CD14-positive monocyte (primary cell): ENCODE results near the gene FAM110A. TPM values are rescaled to one million over a fixed set of nuclear protein-coding genes. Genes with fewer than 3 reads are reported as not detected.

Experiments
- DNase-seq, 3 donors: peaks; one replicate each; pipeline ENCODE4 v3.0.0-alpha.2; 2011 to 2022
- H2AFZ ChIP-seq: 2 replicates; pipeline ENCODE4 v1.6.0; 2012; ENCODE audit warnings: mild to moderate bottlenecking, low read depth, low read length, inconsistent platforms; ENCODE audit not compliant: insufficient read depth, poor library complexity, severe bottlenecking
- H3K27ac ChIP-seq, 2 donors: 1 replicate in 1 of 2; 2 replicates in 1 of 2; pipeline ENCODE4 v1.5.1; 2012 to 2013; ENCODE audit warnings: low read length in 2 of 2, control low read depth in 1 of 2, inconsistent platforms in 1 of 2, low read depth in 1 of 2, mild to moderate bottlenecking in 1 of 2
- H3K27me3 ChIP-seq, 2 donors: one replicate each; pipeline versions ENCODE4 v1.6.0 to v1.6.1; 2011 to 2013; ENCODE audit warnings: low read length in 2 of 2; ENCODE audit not compliant: control insufficient read depth in 2 of 2, insufficient read depth in 2 of 2
- H3K36me3 ChIP-seq, 2 donors: replicated peaks in 1 of 2; 1 replicate in 1 of 2; 2 replicates in 1 of 2; pipeline versions ENCODE4 v1.5.1 to v1.6.1; 2012 to 2013; ENCODE audit warnings: low read length in 2 of 2, control low read depth in 1 of 2, inconsistent platforms in 1 of 2, mild to moderate bottlenecking in 1 of 2; ENCODE audit not compliant: insufficient read depth in 2 of 2, control insufficient read depth in 1 of 2
- H3K4me1 ChIP-seq, 2 donors: 1 replicate in 1 of 2; 2 replicates in 1 of 2; pipeline versions ENCODE4 v1.5.1 to v1.6.1; 2012 to 2013; ENCODE audit warnings: low read length in 2 of 2, control low read depth in 1 of 2, inconsistent platforms in 1 of 2, mild to moderate bottlenecking in 1 of 2, moderate library complexity in 1 of 2; ENCODE audit not compliant: insufficient read depth in 2 of 2, control insufficient read depth in 1 of 2
- H3K4me2 ChIP-seq: replicated peaks from 2 replicates; pipeline ENCODE3; 2012; ENCODE audit warnings: low read length, moderate library complexity, mild to moderate bottlenecking; ENCODE audit not compliant: poor library complexity, severe bottlenecking; ENCODE audit errors: extremely low read depth
- H3K4me3 ChIP-seq, 3 experiments: fragments of 200-600 bp in 1 of 3; sonication (generic) in 1 of 3; replicated peaks in 1 of 3; 1 replicate in 2 of 3; 2 replicates in 1 of 3; pipeline ENCODE4 v1.5.1; 2011 to 2013; ENCODE audit warnings: low read length in 3 of 3, mild to moderate bottlenecking in 3 of 3, control low read depth in 2 of 3, low read depth in 2 of 3, inconsistent platforms in 1 of 3, moderate library complexity in 1 of 3
- H3K79me2 ChIP-seq: 2 replicates; pipeline ENCODE4 v1.6.0; 2012; ENCODE audit warnings: mild to moderate bottlenecking, control low read depth, inconsistent platforms, low read length, moderate library complexity; ENCODE audit not compliant: insufficient read depth
- H3K9ac ChIP-seq: 2 replicates; pipeline ENCODE4 v1.6.0; 2017; ENCODE audit warnings: low read length, mild to moderate bottlenecking; ENCODE audit not compliant: insufficient read depth, poor library complexity, severe bottlenecking
- H3K9me3 ChIP-seq, 2 donors: replicated peaks in 1 of 2; 1 replicate in 1 of 2; 2 replicates in 1 of 2; pipeline versions ENCODE4 v1.5.1 to v1.6.1; 2012 to 2013; ENCODE audit warnings: low read length in 2 of 2, control low read depth in 1 of 2; ENCODE audit not compliant: control insufficient read depth in 1 of 2, insufficient read depth in 1 of 2
- H4K20me1 ChIP-seq: 2 replicates; pipeline ENCODE4 v1.6.0; 2012; ENCODE audit warnings: mild to moderate bottlenecking, low read length, control low read depth, moderate library complexity; ENCODE audit not compliant: insufficient read depth
- H3K27ac Mint-ChIP-seq, 7 donors: one replicate each; pipeline ENCODE4 v1.8.0; 2020; ENCODE audit warnings: mild to moderate bottlenecking in 7 of 7, mixed read lengths in 7 of 7, moderate library complexity in 6 of 7, inconsistent platforms in 2 of 7
- H3K27me3 Mint-ChIP-seq, 3 donors: one replicate each; pipeline ENCODE4 v1.8.0; 2021 to 2022; ENCODE audit warnings: low read depth in 3 of 3, mild to moderate bottlenecking in 3 of 3, mixed read lengths in 3 of 3, moderate library complexity in 3 of 3, inconsistent platforms in 1 of 3
- H3K36me3 Mint-ChIP-seq, 2 donors: one replicate each; pipeline ENCODE4 v1.8.0; 2020; ENCODE audit warnings: mixed read lengths in 2 of 2, inconsistent platforms in 1 of 2, mild to moderate bottlenecking in 1 of 2
- H3K4me1 Mint-ChIP-seq: one replicate; pipeline ENCODE4 v1.8.0; 2020; ENCODE audit warnings: mild to moderate bottlenecking, mixed read lengths
- H3K4me3 Mint-ChIP-seq, 2 donors: one replicate each; pipeline ENCODE4 v1.8.0; 2020; ENCODE audit warnings: mild to moderate bottlenecking in 2 of 2, mixed read lengths in 2 of 2, moderate library complexity in 1 of 2
- H3K9me3 Mint-ChIP-seq, 7 donors: one replicate each; pipeline ENCODE4 v1.8.0; 2020 to 2022; ENCODE audit warnings: mixed read lengths in 7 of 7, mild to moderate bottlenecking in 6 of 7, moderate library complexity in 6 of 7, inconsistent platforms in 2 of 7
- WGBS: methylation state at CpG from one replicate; pipeline ENCODE4 v1.1.5; 2013; ENCODE audit warnings: missing lambda C conversion rate; ENCODE audit not compliant: insufficient coverage; 5-methylcytosine and 5-hydroxymethylcytosine counted together
- intact Hi-C, 2 donors: fragments of 100-400 bp; cut with micrococcal nuclease; formaldehyde crosslinking; loops; one replicate each; pipeline versions ENCODE4 v1.15.0 to v1.15.1; 2023
- polyA plus RNA-seq, 3 donors: library from polyadenylated mRNA; depleted of rRNA in 1 of 3; unstranded in 2 of 3; stranded (reverse) in 1 of 3; fragments of 300-500 nt in 2 of 3; fragments of >200 nt in 1 of 3; fragmentation: Illumina TruSeq in 2 of 3; gene quantifications; 1 replicate in 2 of 3; 2 replicates in 1 of 3; pipeline ENCODE4 v1.2.3, GENCODE V29; 2012 to 2021
- TF ChIP-seq, protein P1 (sequence below): fragments of 200-600 bp; IDR thresholded peaks from one replicate; pipeline ENCODE4 v1.8.0; 2022; ENCODE audit warnings: antibody characterized with exemption, mild to moderate bottlenecking

The FAM110A gene
- polyA plus RNA-seq, 3 donors = 13.8 to 43.2 (median 27.8) TPM

DNA sequence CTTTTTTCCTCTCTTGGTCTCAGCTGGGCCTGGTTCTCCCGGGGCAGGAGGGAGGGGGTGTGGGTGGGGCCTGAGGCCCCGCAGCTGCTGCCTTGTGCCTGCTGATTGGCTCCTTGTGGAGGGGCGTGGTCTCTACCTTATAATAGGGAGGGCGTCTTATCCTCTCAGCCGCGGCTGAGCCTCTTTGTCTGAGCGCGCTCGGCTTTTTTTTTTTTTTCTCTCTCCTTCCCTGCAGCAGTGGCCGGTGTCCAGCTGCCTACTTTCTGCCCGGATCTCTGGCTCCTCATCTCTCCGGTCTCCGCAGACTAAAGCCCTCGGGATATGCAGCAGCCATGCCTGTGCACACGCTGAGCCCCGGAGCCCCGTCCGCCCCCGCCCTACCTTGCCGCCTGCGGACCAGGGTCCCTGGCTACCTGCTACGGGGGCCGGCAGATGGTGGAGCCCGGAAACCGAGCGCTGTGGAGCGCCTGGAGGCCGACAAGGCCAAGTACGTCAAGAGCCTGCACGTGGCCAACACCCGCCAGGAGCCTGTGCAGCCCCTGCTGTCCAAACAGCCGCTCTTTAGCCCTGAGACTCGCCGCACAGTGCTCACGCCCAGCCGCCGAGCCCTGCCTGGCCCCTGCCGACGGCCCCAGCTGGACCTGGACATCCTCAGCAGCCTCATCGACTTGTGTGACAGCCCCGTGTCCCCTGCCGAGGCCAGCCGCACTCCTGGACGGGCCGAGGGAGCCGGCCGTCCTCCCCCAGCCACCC, 11.1 kb downstream of the FAM110A start:
- Mint-ChIP-seq H3K9me3 (peaks cover 0 to 7% (median 2%) of the 10 kb centered on the region in 7 donors), H3K27me3 (peaks cover 15 to 27% (median 20%) of the 10 kb centered on the region in 3 donors), H3K27ac (peak overlapping the region in 5 of 7 donors; percentile 31 to 74 (median 46)), H3K36me3 (peaks cover 38 to 62% of the 10 kb centered on the region in 2 donors), H3K4me1 (peaks cover 67% of the 10 kb centered on the region), H3K4me3 (peak overlapping the region; percentile 77 to 80)
- H3K27ac ChIP-seq = no peak overlapping the region
- H3K27me3 ChIP-seq = peaks cover 5 to 17% of the 10 kb centered on the region in 2 donors
- H3K9ac ChIP-seq = peak overlapping the region; percentile 34
- peaks cover 100% of the 10 kb centered on the region for H4K20me1 ChIP-seq
- H2AFZ ChIP-seq = no peak overlapping the region
- peaks cover 69 to 75% of the 10 kb centered on the region in 2 donors for H3K4me1 ChIP-seq
- DNase-seq = peak; percentile 68 to 72 (median 72)
- H3K36me3 ChIP-seq = peaks cover 16 to 30% of the 10 kb centered on the region in 2 donors
- no peaks in the 10 kb centered on the region for H3K9me3 ChIP-seq
- H3K79me2 ChIP-seq = peaks cover 87% of the 10 kb centered on the region
- TF ChIP-seq, protein P1, sequence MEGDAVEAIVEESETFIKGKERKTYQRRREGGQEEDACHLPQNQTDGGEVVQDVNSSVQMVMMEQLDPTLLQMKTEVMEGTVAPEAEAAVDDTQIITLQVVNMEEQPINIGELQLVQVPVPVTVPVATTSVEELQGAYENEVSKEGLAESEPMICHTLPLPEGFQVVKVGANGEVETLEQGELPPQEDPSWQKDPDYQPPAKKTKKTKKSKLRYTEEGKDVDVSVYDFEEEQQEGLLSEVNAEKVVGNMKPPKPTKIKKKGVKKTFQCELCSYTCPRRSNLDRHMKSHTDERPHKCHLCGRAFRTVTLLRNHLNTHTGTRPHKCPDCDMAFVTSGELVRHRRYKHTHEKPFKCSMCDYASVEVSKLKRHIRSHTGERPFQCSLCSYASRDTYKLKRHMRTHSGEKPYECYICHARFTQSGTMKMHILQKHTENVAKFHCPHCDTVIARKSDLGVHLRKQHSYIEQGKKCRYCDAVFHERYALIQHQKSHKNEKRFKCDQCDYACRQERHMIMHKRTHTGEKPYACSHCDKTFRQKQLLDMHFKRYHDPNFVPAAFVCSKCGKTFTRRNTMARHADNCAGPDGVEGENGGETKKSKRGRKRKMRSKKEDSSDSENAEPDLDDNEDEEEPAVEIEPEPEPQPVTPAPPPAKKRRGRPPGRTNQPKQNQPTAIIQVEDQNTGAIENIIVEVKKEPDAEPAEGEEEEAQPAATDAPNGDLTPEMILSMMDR = no peak
- peak overlapping the region; percentile 10 to 66 (median 45) for H3K4me3 ChIP-seq
- intact Hi-C loops = loop anchor here (5.0 kb wide), 1 partner anchor 38 kb away; no protein-coding TSS in a partner anchor
- peak overlapping the region; percentile 74 for H3K4me2 ChIP-seq
- WGBS = 6% methylated on average over 43 of the region's 47 CpGs

DNA sequence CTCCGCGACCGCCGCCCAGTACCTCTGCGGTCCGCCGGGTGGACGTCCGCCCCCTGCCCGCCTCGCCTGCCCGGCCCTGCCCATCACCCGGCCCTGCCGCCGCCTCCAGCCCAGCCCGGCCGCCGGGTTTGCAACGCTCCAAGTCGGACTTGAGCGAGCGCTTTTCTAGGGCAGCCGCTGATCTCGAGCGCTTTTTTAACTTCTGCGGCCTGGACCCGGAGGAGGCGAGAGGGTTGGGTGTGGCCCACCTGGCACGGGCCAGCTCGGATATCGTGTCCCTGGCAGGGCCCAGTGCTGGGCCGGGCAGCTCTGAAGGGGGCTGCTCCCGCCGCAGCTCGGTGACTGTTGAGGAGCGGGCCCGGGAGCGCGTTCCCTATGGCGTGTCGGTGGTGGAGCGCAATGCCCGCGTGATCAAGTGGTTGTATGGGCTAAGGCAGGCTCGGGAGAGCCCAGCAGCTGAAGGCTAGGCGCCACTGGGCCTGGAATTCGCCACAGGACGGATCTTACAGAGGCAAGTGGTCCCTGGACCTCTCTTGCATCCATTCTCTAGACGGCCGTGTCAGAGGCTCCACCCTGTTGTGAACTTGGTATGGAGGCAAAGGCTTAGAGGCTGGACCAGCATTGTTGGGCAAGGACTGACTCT, 11.8 kb downstream of the FAM110A start:
- H3K36me3 Mint-ChIP-seq = peaks cover 35 to 62% of the 10 kb centered on the region in 2 donors
- Histone ChIP-seq H3K4me3 (peak overlapping the region; percentile 1 to 66 (median 25)), H3K27ac (peak overlapping the region; percentile 36 to 41), H3K9ac (peak overlapping the region; percentile 34), H3K27me3 (peaks cover 5 to 17% of the 10 kb centered on the region in 2 donors), H3K4me2 (peak overlapping the region; percentile 74), H3K4me1 (peaks cover 69 to 74% of the 10 kb centered on the region in 2 donors), H3K9me3 (no peaks in the 10 kb centered on the region), H3K36me3 (peaks cover 9 to 24% of the 10 kb centered on the region in 2 donors), H3K79me2 (peaks cover 80% of the 10 kb centered on the region), H2AFZ (no peak overlapping the region), H4K20me1 (peaks cover 100% of the 10 kb centered on the region)
- peak overlapping the region; percentile 79 to 91 (median 83) for H3K27ac Mint-ChIP-seq
- intact Hi-C loops = loop anchor here in 1 of 2 donors (5.0 kb wide), 1 partner anchor 37 kb away; no protein-coding TSS in a partner anchor
- WGBS = 5% methylated on average over 46 of the region's 50 CpGs
- TF ChIP-seq, protein P1 = no peak
- peaks cover 0 to 9% (median 2%) of the 10 kb centered on the region in 7 donors for H3K9me3 Mint-ChIP-seq
- H3K4me1 Mint-ChIP-seq = peaks cover 64% of the 10 kb centered on the region
- DNase-seq = no peak
- peak overlapping the region; percentile 71 to 83 for H3K4me3 Mint-ChIP-seq
- H3K27me3 Mint-ChIP-seq = peaks cover 13 to 23% (median 20%) of the 10 kb centered on the region in 3 donors
